Right ventricle myocardium superior (tissue), 1 donor: Measurements from ENCODE around the gene TMCO4. TPM values are rescaled to one million over a fixed set of nuclear protein-coding genes. Genes with fewer than 3 reads are reported as not detected.

Source experiments
- ATAC-seq: fragments of 200-7000 bp; cut with Tn5 transposase; one replicate; pipeline ENCODE4 v1.9.1; 2020; ENCODE audit warnings: mild to moderate bottlenecking; ENCODE audit not compliant: poor library complexity
- DNase-seq: peaks from one replicate; pipeline ENCODE4 v3.0.0-alpha.2; 2020
- intact Hi-C: fragments of 100-400 bp; cut with DNase I; formaldehyde crosslinking; loops from one replicate; pipeline ENCODE4 v1.11.2; 2022
- total RNA-seq: library from RNA; stranded (reverse); fragmentation: NEBNext Ultra II Directional; extraction: Animal tissue kit (Norgen Biotek cat#: 25700); gene quantifications from one replicate; pipeline ENCODE4 v1.2.1, GENCODE V29; 2021
- donor health status: DM: no; HTN: yes; CAD: no; lungs with severe emphysema.

TMCO4 gene
- total RNA-seq, 1 donor from 2014 or later: 8.1 TPM

- intact Hi-C loops: no loop called here
- DNase-seq: no peak
- no peak for ATAC-seq
Observed at GRCh38 chr1:19762175-19762779, 37.4 kb downstream of the TMCO4 start.

GRCh38 chr1:19759740-19760089, 40.0 kb downstream of the TMCO4 start:
- ATAC-seq (no peak), DNase-seq (no peak)
- intact Hi-C loops: no loop called here

GRCh38 chr1:19758227-19758830, 41.4 kb downstream of the TMCO4 start:
- ATAC-seq: no peak
- intact Hi-C loops: no loop called here
- no peak for DNase-seq

DNA sequence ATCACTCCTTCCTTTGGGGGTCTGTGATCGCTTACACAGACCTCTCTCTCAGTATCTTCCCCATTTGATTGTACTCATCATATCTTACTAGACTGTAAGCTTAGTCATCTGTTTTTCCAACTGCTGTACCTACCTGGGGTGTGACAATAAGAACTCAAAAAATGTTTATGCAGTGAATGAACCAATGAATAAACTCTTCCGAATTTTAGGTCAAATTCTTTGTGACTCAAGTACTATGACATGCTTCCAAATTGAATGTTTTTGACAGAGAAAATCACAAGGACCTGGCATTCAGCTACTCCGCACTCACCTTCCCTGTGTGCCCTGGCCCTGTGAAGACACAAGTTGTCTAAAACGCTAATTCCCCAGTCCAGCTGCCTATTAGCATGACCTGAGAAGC, 42.1 kb downstream of the TMCO4 start:
- intact Hi-C loops: no loop called here
- DNase-seq (no peak), ATAC-seq (no peak)

- DNase-seq (no peak), ATAC-seq (no peak)
- intact Hi-C loops: no loop called here
Observed at GRCh38 chr1:19756480-19756879, 43.2 kb downstream of the TMCO4 start.

DNA sequence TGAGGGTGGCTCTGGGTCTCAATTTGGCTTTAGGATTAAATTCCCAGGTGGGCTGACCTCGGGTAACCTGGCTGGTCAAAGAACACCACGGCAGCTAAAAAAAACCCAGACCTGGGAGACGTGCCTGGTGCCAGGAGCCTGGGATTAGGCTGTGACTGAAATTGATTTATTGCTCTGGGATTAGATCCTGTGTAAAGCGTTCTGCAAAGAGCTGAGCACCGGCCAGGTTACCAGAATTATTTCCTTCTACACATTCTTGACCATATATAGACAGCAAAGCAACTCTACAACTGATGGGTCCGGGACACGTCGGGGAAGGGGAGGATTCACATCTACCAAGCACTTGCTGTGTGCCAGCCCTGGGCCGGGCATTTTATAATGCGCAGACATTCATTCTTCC, 45.2 kb downstream of the TMCO4 start:
- intact Hi-C loops: no loop called here
- DNase-seq (no peak), ATAC-seq (no peak)

- DNase-seq: no peak
- intact Hi-C loops: no loop called here
- no peak for ATAC-seq
Observed at GRCh38 chr1:19752083-19752696, 47.5 kb downstream of the TMCO4 start.

DNA sequence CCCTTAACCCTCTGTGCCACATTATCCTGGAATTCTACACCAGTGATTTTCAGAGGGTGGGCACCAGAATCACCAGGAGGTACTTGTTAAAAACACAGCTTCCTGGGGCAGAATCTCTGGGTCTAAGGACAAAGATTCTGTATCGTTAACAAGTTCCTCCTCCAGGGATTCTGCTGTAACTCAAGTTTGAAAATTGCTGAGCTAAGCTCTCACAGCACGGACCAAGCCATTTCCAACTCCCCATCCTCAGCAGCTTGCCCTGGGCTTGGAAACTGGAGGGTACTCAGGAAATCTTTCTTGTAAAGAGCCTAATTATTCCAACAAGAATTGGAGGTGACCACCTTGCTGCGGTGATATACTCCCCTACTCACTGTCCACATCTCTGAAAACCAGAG, 48.8 kb downstream of the TMCO4 start:
- intact Hi-C loops: no loop called here
- DNase-seq: no peak
- ATAC-seq: no peak

DNA sequence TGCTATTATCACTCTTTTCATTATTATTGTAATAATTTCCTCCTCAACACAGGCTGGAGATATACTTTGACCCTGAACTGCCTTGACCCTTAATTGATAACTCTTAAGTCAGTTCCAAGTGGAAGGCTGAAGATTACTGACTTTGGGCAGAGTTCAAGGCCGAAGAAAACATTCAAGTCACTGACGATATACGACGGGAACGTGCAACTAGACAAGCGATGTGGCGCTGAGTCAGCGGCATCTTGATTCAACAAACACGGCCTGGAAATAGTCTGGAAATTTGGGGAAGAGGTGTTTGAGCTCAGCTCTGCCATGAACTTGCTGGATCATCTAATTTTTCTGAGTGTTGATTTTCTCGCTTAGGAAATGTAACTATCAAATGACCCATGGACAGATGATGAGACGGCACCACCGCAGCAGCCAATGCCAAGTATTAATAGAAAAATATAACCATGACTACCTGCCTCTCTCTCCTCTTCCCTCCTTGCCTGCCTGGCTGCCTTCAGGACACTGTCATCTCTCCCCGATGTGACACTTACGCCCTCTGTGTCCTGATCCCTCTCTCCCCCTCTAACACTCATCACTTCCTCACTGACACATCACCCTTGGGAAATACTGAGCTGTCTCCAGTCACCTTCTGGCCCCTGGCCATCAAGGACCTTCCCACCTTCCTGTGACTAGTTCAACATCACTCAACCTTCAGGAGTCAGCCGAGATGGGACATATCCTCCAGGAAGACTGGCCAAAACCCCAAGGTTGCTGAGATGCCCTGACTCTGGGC, 49.4 kb downstream of the TMCO4 start:
- ATAC-seq: no peak
- DNase-seq: no peak
- intact Hi-C loops: no loop called here

GRCh38 chr1:19749685-19750084, 50.0 kb downstream of the TMCO4 start:
- ATAC-seq: no peak
- no peak for DNase-seq
- intact Hi-C loops: no loop called here

GRCh38 chr1:19747761-19748160, 52.0 kb downstream of the TMCO4 start:
- intact Hi-C loops: no loop called here
- no peak for ATAC-seq
- DNase-seq: no peak

GRCh38 chr1:19744886-19745285, 54.8 kb downstream of the TMCO4 start:
- ATAC-seq (no peak), DNase-seq (no peak)
- intact Hi-C loops: no loop called here

DNA sequence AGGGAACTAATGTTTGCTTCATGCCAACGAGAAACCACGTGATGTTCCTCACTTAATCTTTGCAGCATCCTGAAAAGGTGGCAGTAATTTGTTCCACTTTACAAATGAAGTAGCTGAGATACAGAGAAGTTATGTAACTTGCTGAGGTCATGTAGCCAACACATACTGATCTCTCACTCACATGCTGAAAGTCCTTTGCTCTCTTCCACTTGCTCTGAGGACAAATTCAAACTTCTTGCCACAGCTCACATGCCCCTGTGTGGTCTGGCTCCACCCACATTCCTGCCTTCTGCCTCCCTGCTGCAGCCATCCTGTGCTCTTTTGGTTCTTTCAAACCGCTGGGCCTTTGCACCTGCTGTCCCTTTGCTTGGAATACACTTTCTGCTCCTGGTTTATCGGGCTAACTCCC, 55.4 kb downstream of the TMCO4 start:
- ATAC-seq (peak; percentile 75), DNase-seq (no peak)
- intact Hi-C loops: no loop called here

GRCh38 chr1:19743793-19744192, 55.9 kb downstream of the TMCO4 start:
- DNase-seq (no peak), ATAC-seq (no peak)
- intact Hi-C loops: no loop called here

GRCh38 chr1:19743180-19743579, 56.5 kb downstream of the TMCO4 start:
- intact Hi-C loops: no loop called here
- DNase-seq: no peak
- ATAC-seq: no peak

GRCh38 chr1:19739628-19740027, 60.1 kb downstream of the TMCO4 start:
- intact Hi-C loops: no loop called here
- DNase-seq (no peak), ATAC-seq (no peak)

- DNase-seq: no peak
- intact Hi-C loops: no loop called here
- no peak for ATAC-seq
Observed at GRCh38 chr1:19738669-19739068, 61.0 kb downstream of the TMCO4 start.

- intact Hi-C loops: no loop called here
- ATAC-seq (peak; percentile 25), DNase-seq (peak; percentile 46)
Observed at GRCh38 chr1:19738076-19738475, 61.6 kb downstream of the TMCO4 start.

GRCh38 chr1:19737104-19737825, 62.5 kb downstream of the TMCO4 start:
- intact Hi-C loops: no loop called here
- ATAC-seq: no peak
- no peak for DNase-seq
